Erythroblast (primary cell): ENCODE data around the gene IFT52.

Experiments
- GATA1 ChIP-seq: IDR thresholded peaks from 2 replicates; pipeline ENCODE4 v1.6.1; 2011; ENCODE audit warnings: low read depth, mild to moderate bottlenecking, control low read depth, low read length, moderate library complexity
- POLR2A ChIP-seq: IDR thresholded peaks from 2 replicates; pipeline ENCODE4 v1.6.1; 2011; ENCODE audit warnings: mild to moderate bottlenecking, low read length

DNA sequence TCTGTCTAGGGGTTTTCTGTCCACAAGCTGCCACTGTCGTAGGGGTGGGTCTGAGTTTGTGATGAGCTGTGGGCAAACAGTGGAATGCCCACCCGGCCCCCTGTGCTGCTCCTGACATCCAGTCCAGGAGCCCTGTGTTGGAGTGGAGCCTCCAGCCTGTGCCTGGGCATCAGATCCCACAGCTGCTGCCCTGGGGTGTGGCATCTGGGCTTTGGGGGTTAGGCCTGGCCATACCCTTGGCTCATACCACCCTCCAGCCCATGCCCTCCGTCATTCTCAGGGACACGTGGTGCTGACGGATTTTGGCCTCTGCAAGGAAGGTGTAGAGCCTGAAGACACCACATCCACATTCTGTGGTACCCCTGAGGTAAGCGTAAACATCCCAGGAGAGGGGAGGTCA, 19.0 kb upstream of the IFT52 start:
- TF ChIP-seq POLR2A (no peak), GATA1 (no peak)
